SK-N-SH treated with all-trans-retinoic acid at 6 μM for 48 hours (cell line): ENCODE results near the gene TRMT10A.

Source experiments
- ARNTL ChIP-seq: fragments of 450-650 bp; formaldehyde crosslinking; IDR thresholded peaks from 2 replicates; pipeline ENCODE4 v1.5.0; 2020; ENCODE audit warnings: low read depth, mild to moderate bottlenecking, moderate library complexity, borderline replicate concordance
- CSRNP3 ChIP-seq: fragments of 250-450 bp; sonication (Bioruptor Pico); IDR thresholded peaks from 2 replicates; pipeline ENCODE4 v1.5.1; 2021; ENCODE audit warnings: mild to moderate bottlenecking, moderate library complexity
- GLIS3 ChIP-seq: fragments of 250-450 bp; sonication (Bioruptor Pico); IDR thresholded peaks from 2 replicates; pipeline ENCODE4 v1.5.0; 2020; ENCODE audit warnings: mild to moderate bottlenecking, moderate library complexity
- ISL1 ChIP-seq: fragments of 250-450 bp; sonication (Bioruptor Pico); IDR thresholded peaks from 2 replicates; pipeline ENCODE4 v2.1.2; 2022; ENCODE audit warnings: mild to moderate bottlenecking, moderate library complexity
- PATZ1 ChIP-seq: fragments of 250-450 bp; sonication (Bioruptor Pico); IDR thresholded peaks from 2 replicates; pipeline ENCODE4 v1.8.0; 2020; ENCODE audit warnings: mild to moderate bottlenecking, moderate library complexity, borderline replicate concordance
- PPARA ChIP-seq: fragments of 250-450 bp; sonication (Bioruptor Pico); IDR thresholded peaks from 2 replicates; pipeline ENCODE4 v1.5.0; 2020; ENCODE audit warnings: mild to moderate bottlenecking, borderline replicate concordance
- RARB ChIP-seq: fragments of 250-450 bp; sonication (Bioruptor Pico); IDR thresholded peaks from 2 replicates; pipeline ENCODE4 v1.8.0; 2021; ENCODE audit warnings: mild to moderate bottlenecking, moderate library complexity
- SNAI2 ChIP-seq: fragments of 250-450 bp; sonication (Bioruptor Pico); IDR thresholded peaks from 2 replicates; pipeline ENCODE4 v1.5.0; 2020; ENCODE audit warnings: mild to moderate bottlenecking, moderate library complexity
- TCF4 ChIP-seq: fragments of 250-450 bp; sonication (Bioruptor Pico); IDR thresholded peaks from 2 replicates; pipeline ENCODE4 v1.8.0; 2021; ENCODE audit warnings: mild to moderate bottlenecking, moderate library complexity, borderline replicate concordance
- TOX ChIP-seq: fragments of 250-450 bp; sonication (Bioruptor Pico); IDR thresholded peaks from 2 replicates; pipeline ENCODE4 v1.8.0; 2021; ENCODE audit warnings: mild to moderate bottlenecking, moderate library complexity, borderline replicate concordance
- ZFP30 ChIP-seq: fragments of 450-650 bp; formaldehyde crosslinking; IDR thresholded peaks from 2 replicates; pipeline ENCODE4 v1.5.0; 2022; ENCODE audit warnings: mild to moderate bottlenecking, moderate library complexity
- ZNF565 ChIP-seq: fragments of 450-650 bp; formaldehyde crosslinking; conservative IDR thresholded peaks from 2 replicates; pipeline ENCODE4 v1.5.0; 2020; ENCODE audit warnings: low read depth, mild to moderate bottlenecking, moderate library complexity

GRCh38 chr4:99563310-99564186 lies at the start of gene TRMT10A:
- TF ChIP-seq ZFP30 (CRISPR knock-in tag) (no peak), PATZ1 (CRISPR knock-in tag) (no peak), ARNTL (CRISPR knock-in tag) (no peak), TOX (CRISPR knock-in tag) (no peak), RARB (CRISPR knock-in tag) (no peak), PPARA (no peak), TCF4 (CRISPR knock-in tag) (no peak), CSRNP3 (CRISPR knock-in tag) (no peak), ISL1 (no peak), SNAI2 (no peak), ZNF565 (CRISPR knock-in tag) (no peak), GLIS3 (CRISPR knock-in tag) (no peak)
